HepG2 (cell line): ENCODE data around the gene LGALS9. TPM values are rescaled to one million over a fixed set of nuclear protein-coding genes. Genes with fewer than 3 reads are reported as not detected.

Source experiments
- ATAC-seq: fragments of 200-7000 bp; cut with Tn5 transposase; 3 replicates; pipeline ENCODE4 v1.9.1; 2020; ENCODE audit warnings: mild to moderate bottlenecking, moderate library complexity
- BruUV-seq: library from RNA; stranded (reverse); fragments of 400-500 nt; replicated peaks from 2 replicates; lab custom pipeline; 2021; lab: Mats Ljungman, UMichigan
- CTCF ChIA-PET: fragments of 300-600 bp; formaldehyde crosslinking; extraction: SDS; loops from one replicate; lab custom pipeline; 2021; ENCODE audit warnings: low total read pairs, inconsistent platforms, low intra/inter-chr PET ratio; lab: Yijun Ruan, JAX
- POLR2A ChIA-PET: fragments of 350-600 bp; sonication (Branson Sonifier 250); formaldehyde crosslinking; loops from one replicate; lab custom pipeline; 2020; ENCODE audit warnings: antibody characterized with exemption, inconsistent platforms; lab: Yijun Ruan, JAX
- DNase-seq: peaks from one replicate; pipeline ENCODE4 v3.0.0-alpha.2; 2015; ENCODE audit warnings: low spot score
- FAIRE-seq: peaks from 3 replicates; lab custom pipeline; 2011; peaks lifted over from hg19 to GRCh38; lab: Jason Lieb, UNC
- H2AFZ ChIP-seq: one replicate; pipeline ENCODE4 v1.6.1; 2011; ENCODE audit warnings: low read length, inconsistent platforms
- H3K27ac ChIP-seq: fragments of 300-600 bp; 3 replicates; pipeline ENCODE4 v1.8.0; 2011; ENCODE audit warnings: mixed run types, mild to moderate bottlenecking, mixed read lengths, low read length, inconsistent platforms; ENCODE audit not compliant: insufficient read depth; ENCODE audit errors: extremely low read length
- H3K27me3 ChIP-seq, 2 experiments: fragments of 200-600 bp in 1 of 2; 2 replicates in 1 of 2; 3 replicates in 1 of 2; pipeline versions ENCODE4 v1.6.0 to v1.8.0; 2011; ENCODE audit warnings: low read length in 2 of 2, mild to moderate bottlenecking in 2 of 2, moderate library complexity in 2 of 2, inconsistent platforms in 1 of 2; ENCODE audit not compliant: insufficient read depth in 2 of 2, control insufficient read depth in 1 of 2
- H3K36me3 ChIP-seq, 2 experiments: fragments of 200-600 bp in 1 of 2; replicated peaks in 1 of 2; 2 replicates in 1 of 2; 3 replicates in 1 of 2; pipeline versions ENCODE4 v1.5.1 to v1.8.0; 2011; ENCODE audit warnings: low read length in 2 of 2, inconsistent platforms in 1 of 2; ENCODE audit not compliant: insufficient read depth in 2 of 2, control insufficient read depth in 1 of 2
- H3K4me1 ChIP-seq: 2 replicates; pipeline ENCODE4 v1.5.1; 2012; ENCODE audit warnings: low read length, inconsistent platforms; ENCODE audit not compliant: insufficient read depth
- H3K4me2 ChIP-seq: 2 replicates; pipeline ENCODE4 v1.6.0; 2011; ENCODE audit warnings: low read depth, low read length, inconsistent platforms
- H3K4me3 ChIP-seq, 3 experiments: fragments of 200-600 bp in 1 of 3; sonication (generic), shearing (Covaris generic) in 1 of 3; replicated peaks in 1 of 3; 2 replicates each; pipeline ENCODE4 v1.5.1; 2011 to 2016; ENCODE audit warnings: low read length in 3 of 3, inconsistent platforms in 2 of 3, low read depth in 2 of 3, mild to moderate bottlenecking in 2 of 3, control low read depth in 1 of 3, mixed read lengths in 1 of 3; ENCODE audit not compliant: insufficient read depth in 1 of 3
- H3K79me2 ChIP-seq: one replicate; pipeline ENCODE4 v1.6.1; 2011; ENCODE audit warnings: low read length, inconsistent platforms; ENCODE audit not compliant: insufficient read depth
- H3K9ac ChIP-seq: 2 replicates; pipeline ENCODE4 v1.6.0; 2011; ENCODE audit warnings: mild to moderate bottlenecking, low read depth, low read length, inconsistent platforms; ENCODE audit not compliant: insufficient read depth
- H3K9me3 ChIP-seq: 2 replicates; pipeline ENCODE4 v1.5.1; 2012; ENCODE audit warnings: mild to moderate bottlenecking, low read length
- H4K20me1 ChIP-seq: 2 replicates; pipeline ENCODE4 v1.6.0; 2011; ENCODE audit warnings: inconsistent platforms, mild to moderate bottlenecking, low read length, moderate library complexity; ENCODE audit not compliant: insufficient read depth
- CBFB ChIP-seq: sonication (generic); formaldehyde crosslinking; IDR thresholded peaks from 2 replicates; pipeline ENCODE4 v1.4.0; 2020; ENCODE audit warnings: missing genetic modification reagents
- E2F1 ChIP-seq: sonication (generic); formaldehyde crosslinking; IDR thresholded peaks from 2 replicates; pipeline ENCODE4 v1.5.0; 2020; ENCODE audit warnings: missing genetic modification reagents
- FOXJ3 ChIP-seq: sonication (generic); formaldehyde crosslinking; IDR thresholded peaks from 2 replicates; pipeline ENCODE4 v1.4.0; 2020; ENCODE audit warnings: missing genetic modification reagents, mild to moderate bottlenecking, borderline replicate concordance
- FOXK2 ChIP-seq: fragments of 450-650 bp; IDR thresholded peaks from 2 replicates; pipeline ENCODE4 v1.6.1; 2016
- HOXA5 ChIP-seq: sonication (generic); formaldehyde crosslinking; IDR thresholded peaks from 2 replicates; pipeline ENCODE4 v1.4.0; 2020; ENCODE audit warnings: missing genetic modification reagents
- MTA3 ChIP-seq: sonication (generic); formaldehyde crosslinking; IDR thresholded peaks from 2 replicates; pipeline ENCODE4 v1.4.0; 2020; ENCODE audit warnings: missing genetic modification reagents
- RAD51 ChIP-seq: fragments of 450-650 bp; IDR thresholded peaks from 2 replicates; pipeline ENCODE4 v1.6.1; 2016; ENCODE audit warnings: borderline replicate concordance
- RNF219 ChIP-seq: sonication (generic); formaldehyde crosslinking; IDR thresholded peaks from 2 replicates; pipeline ENCODE4 v1.5.0; 2020; ENCODE audit warnings: mild to moderate bottlenecking, missing genetic modification reagents
- SATB2 ChIP-seq: sonication (generic); formaldehyde crosslinking; IDR thresholded peaks from 2 replicates; pipeline ENCODE4 v1.5.0; 2020; ENCODE audit warnings: missing genetic modification reagents
- SCMH1 ChIP-seq: sonication (generic); formaldehyde crosslinking; IDR thresholded peaks from 2 replicates; pipeline ENCODE4 v1.9.0; 2021; ENCODE audit warnings: missing genetic modification reagents, mild to moderate bottlenecking, borderline replicate concordance
- SOX5 ChIP-seq: IDR thresholded peaks from 2 replicates; pipeline ENCODE4 v1.6.1; 2016; ENCODE audit warnings: borderline replicate concordance
- ZKSCAN1 ChIP-seq: fragments of 150-350 bp; IDR thresholded peaks from 2 replicates; pipeline ENCODE4 v1.6.1; 2014; ENCODE audit warnings: low read length
- ZNF17 ChIP-seq: sonication (generic); formaldehyde crosslinking; IDR thresholded peaks from 2 replicates; pipeline ENCODE4 v1.5.0; 2020; ENCODE audit warnings: mild to moderate bottlenecking, missing genetic modification reagents
- ZNF792 ChIP-seq: IDR thresholded peaks from 2 replicates; pipeline ENCODE4 v1.6.1; 2016
- WGBS: methylation state at CpG from one replicate; pipeline ENCODE4 v1.1.6; 2017; ENCODE audit warnings: low lambda C conversion rate; 5-methylcytosine and 5-hydroxymethylcytosine counted together
- in situ Hi-C: cut with HindIII; loops from 2 replicates; pipeline ENCODE4 v1.10.0; 2017; ENCODE audit warnings: low pct_unique_long_range_greater_than_20kb; ENCODE audit not compliant: extremely low pct_ligation_motif_present
- intact Hi-C: fragments of 100-400 bp; cut with micrococcal nuclease; formaldehyde crosslinking; loops from one replicate; pipeline ENCODE4 v1.10.0; 2022; ENCODE audit not compliant: unreplicated experiment
- polyA plus RNA-seq, 8 experiments: library from polyadenylated mRNA; depleted of rRNA in 3 of 8; stranded (reverse) in 7 of 8; unstranded in 1 of 8; fragments of >200 nt; fragmentation: Illumina TruSeq in 4 of 8; extraction: Trizol in 4 of 8; gene quantifications; 2 replicates each; pipeline versions ENCODE4 v1.2.1 to v1.2.3, GENCODE V29; 2011 to 2016; ENCODE audit warnings: low read depth in 4 of 8, missing spikeins in 1 of 8, mixed read lengths in 1 of 8; ENCODE audit not compliant: insufficient read depth in 1 of 8
- total RNA-seq, 5 experiments: library from RNA; depleted of rRNA; stranded (reverse); fragments of >200 nt; fragmentation: Illumina TruSeq; extraction: Trizol; gene quantifications; 2 replicates each; pipeline ENCODE4 v1.2.3, GENCODE V29; 2016; ENCODE audit warnings: low read depth in 1 of 5
- TF ChIP-seq, protein P1 (sequence below): sonication (generic); formaldehyde crosslinking; IDR thresholded peaks from 2 replicates; pipeline ENCODE4 v1.4.0; 2020; ENCODE audit warnings: missing genetic modification reagents
- TF ChIP-seq, protein P2 (sequence below): IDR thresholded peaks from 2 replicates; pipeline ENCODE4 v1.6.1; 2016; ENCODE audit warnings: missing genetic modification reagents, missing compliant biosample characterization

The LGALS9 gene
- total and polyA plus RNA-seq, 2 of the 13 experiments (the other 11 are each of a cell fraction or from before 2014, with no cell fraction given) = 0.40 to 1.4 TPM

- Histone ChIP-seq H3K4me3 (no peak overlapping the region), H4K20me1 (no peaks in the 10 kb centered on the region), H3K27me3 (peaks cover 3 to 8% of the 10 kb centered on the region in 2 experiments; a peak in 3 of 5 replicates), H3K4me1 (no peaks in the 10 kb centered on the region), H3K27ac (no peak overlapping the region), H2AFZ (no peak overlapping the region), H3K4me2 (no peak overlapping the region), H3K36me3 (no peaks in the 10 kb centered on the region), H3K9me3 (no peaks in the 10 kb centered on the region), H3K79me2 (no peaks in the 10 kb centered on the region), H3K9ac (no peak overlapping the region)
- no TSS peak for BruUV-seq
- intact Hi-C loops = no loop called here
- ATAC-seq = no peak
- WGBS = no CpG with 5 or more reads among the region's 2 CpGs
- ChIA-PET CTCF (no interaction called here), POLR2A (no interaction called here)
- no peak for FAIRE-seq
- DNase-seq = no peak
- in situ Hi-C loops = no loop called here
- TF ChIP-seq FOXK2 = no peak
- TF ChIP-seq, protein P1, sequence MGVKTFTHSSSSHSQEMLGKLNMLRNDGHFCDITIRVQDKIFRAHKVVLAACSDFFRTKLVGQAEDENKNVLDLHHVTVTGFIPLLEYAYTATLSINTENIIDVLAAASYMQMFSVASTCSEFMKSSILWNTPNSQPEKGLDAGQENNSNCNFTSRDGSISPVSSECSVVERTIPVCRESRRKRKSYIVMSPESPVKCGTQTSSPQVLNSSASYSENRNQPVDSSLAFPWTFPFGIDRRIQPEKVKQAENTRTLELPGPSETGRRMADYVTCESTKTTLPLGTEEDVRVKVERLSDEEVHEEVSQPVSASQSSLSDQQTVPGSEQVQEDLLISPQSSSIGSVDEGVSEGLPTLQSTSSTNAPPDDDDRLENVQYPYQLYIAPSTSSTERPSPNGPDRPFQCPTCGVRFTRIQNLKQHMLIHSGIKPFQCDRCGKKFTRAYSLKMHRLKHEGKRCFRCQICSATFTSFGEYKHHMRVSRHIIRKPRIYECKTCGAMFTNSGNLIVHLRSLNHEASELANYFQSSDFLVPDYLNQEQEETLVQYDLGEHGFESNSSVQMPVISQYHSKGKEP (CRISPR knock-in tag) = no peak
- TF ChIP-seq, protein P2, sequence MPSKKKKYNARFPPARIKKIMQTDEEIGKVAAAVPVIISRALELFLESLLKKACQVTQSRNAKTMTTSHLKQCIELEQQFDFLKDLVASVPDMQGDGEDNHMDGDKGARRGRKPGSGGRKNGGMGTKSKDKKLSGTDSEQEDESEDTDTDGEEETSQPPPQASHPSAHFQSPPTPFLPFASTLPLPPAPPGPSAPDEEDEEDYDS = no peak
- TF ChIP-seq RAD51 = no peak
- no peak for TF ChIP-seq SOX5
- no peak for TF ChIP-seq ZKSCAN1
- no peak for TF ChIP-seq HOXA5 (CRISPR knock-in tag)
- no peak for TF ChIP-seq RNF219 (CRISPR knock-in tag)
- no peak for TF ChIP-seq MTA3 (CRISPR knock-in tag)
- no peak for TF ChIP-seq SATB2
- no peak for TF ChIP-seq FOXJ3
- TF ChIP-seq ZNF792 (CRISPR knock-in tag) = no peak
- no peak for TF ChIP-seq ZNF17 (CRISPR knock-in tag)
- no peak for TF ChIP-seq E2F1 (CRISPR knock-in tag)
- no peak for TF ChIP-seq CBFB
- TF ChIP-seq SCMH1 = no peak
Observed at GRCh38 chr17:27668488-27668823, 37.5 kb downstream of the LGALS9 start.
